GM06990 (cell line): ENCODE data around the gene SYT9.

ENCODE experiments used
- DNase-seq: peaks from one replicate; pipeline ENCODE4 v3.0.0-alpha.2; 2011; ENCODE audit not compliant: insufficient read length; ENCODE audit errors: extremely low read depth
- H3K27me3 ChIP-seq: replicated peaks from 2 replicates; pipeline ENCODE4 v1.6.0; 2011; ENCODE audit warnings: low read length; ENCODE audit not compliant: control insufficient read depth, insufficient read depth
- H3K36me3 ChIP-seq: 2 replicates; pipeline ENCODE4 v1.5.1; 2011; ENCODE audit warnings: low read length; ENCODE audit not compliant: control insufficient read depth, insufficient read depth
- H3K4me3 ChIP-seq: replicated peaks from 2 replicates; pipeline ENCODE4 v1.5.1; 2011; ENCODE audit warnings: low read depth, mild to moderate bottlenecking, control low read depth, low read length
- TF ChIP-seq, protein P1 (sequence below): IDR thresholded peaks from 2 replicates; pipeline ENCODE4 v1.5.1; 2011; ENCODE audit warnings: low read length, control low read depth, mild to moderate bottlenecking, inconsistent platforms; ENCODE audit not compliant: insufficient read depth, poor library complexity, severe bottlenecking

Gene SYT9

DNA sequence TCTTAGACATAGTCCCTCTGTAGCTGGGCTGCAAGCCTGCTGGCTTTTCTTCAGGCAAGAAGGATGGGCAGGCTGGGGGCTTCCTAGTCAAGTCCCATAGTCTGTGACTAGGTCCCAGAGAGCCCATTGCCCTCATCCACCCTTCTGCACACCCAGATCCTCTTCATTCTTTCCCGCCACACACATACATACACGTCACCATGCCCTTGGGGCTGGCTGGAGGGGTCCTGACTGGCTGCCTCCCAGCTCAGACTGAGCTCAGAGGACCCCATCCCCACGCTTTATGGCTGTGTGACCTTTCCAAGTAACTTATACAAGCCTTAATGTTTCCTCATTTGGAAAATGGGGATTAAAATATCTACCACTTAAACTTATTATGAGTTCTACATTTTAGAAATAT lies 248.5 kb downstream of the SYT9 start:
- no peak overlapping the region for H3K4me3 ChIP-seq
- TF ChIP-seq, protein P1, sequence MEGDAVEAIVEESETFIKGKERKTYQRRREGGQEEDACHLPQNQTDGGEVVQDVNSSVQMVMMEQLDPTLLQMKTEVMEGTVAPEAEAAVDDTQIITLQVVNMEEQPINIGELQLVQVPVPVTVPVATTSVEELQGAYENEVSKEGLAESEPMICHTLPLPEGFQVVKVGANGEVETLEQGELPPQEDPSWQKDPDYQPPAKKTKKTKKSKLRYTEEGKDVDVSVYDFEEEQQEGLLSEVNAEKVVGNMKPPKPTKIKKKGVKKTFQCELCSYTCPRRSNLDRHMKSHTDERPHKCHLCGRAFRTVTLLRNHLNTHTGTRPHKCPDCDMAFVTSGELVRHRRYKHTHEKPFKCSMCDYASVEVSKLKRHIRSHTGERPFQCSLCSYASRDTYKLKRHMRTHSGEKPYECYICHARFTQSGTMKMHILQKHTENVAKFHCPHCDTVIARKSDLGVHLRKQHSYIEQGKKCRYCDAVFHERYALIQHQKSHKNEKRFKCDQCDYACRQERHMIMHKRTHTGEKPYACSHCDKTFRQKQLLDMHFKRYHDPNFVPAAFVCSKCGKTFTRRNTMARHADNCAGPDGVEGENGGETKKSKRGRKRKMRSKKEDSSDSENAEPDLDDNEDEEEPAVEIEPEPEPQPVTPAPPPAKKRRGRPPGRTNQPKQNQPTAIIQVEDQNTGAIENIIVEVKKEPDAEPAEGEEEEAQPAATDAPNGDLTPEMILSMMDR, result no peak
- no peak for DNase-seq
- no peaks in the 10 kb centered on the region for H3K27me3 ChIP-seq
- H3K36me3 ChIP-seq, result no peaks in the 10 kb centered on the region; the same call in 1 of the 2 replicates

DNA sequence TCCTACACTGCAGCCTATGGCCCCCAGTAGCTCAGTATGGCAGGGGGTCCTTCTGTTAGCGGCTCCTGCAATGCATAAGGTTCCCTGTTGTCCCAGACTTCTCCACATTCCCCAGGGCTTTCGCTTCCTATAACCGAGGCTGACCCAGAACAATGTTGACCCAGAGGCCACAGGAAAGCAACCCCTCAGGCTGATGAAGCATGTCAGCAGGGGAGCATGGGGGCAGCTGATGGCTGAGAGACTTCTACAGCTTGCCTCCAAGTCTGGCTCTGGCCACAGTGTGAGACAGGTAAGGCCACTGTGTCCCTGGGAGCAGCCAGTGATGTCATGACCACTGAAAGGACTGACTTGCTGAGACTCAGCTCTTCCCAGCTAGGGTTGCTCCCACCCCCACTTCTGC lies 249.5 kb downstream of the SYT9 start:
- H3K4me3 ChIP-seq, result no peak overlapping the region
- no peaks in the 10 kb centered on the region; the same call in 1 of the 2 replicates for H3K36me3 ChIP-seq
- DNase-seq, result no peak
- TF ChIP-seq, protein P1, result no peak
- H3K27me3 ChIP-seq, result no peaks in the 10 kb centered on the region

DNA sequence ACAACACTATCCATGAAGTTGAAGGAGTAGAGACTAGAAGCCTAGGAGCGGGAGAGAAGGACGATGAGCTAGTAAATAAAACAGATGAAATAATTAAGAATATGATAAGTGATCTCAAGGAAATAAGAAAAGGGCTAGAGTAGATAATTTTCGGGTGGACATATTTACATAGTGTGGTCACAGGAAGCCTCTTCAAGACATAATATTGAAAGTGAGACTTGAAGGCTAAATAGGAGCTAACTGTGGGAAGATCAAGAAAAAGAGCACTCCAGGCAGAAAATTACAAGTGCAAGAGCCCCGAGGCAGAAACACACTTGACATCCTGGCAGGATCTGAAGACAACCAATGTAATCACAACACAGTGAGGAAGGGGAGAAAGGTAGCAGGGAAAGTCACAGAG lies 250.2 kb downstream of the SYT9 start:
- Histone ChIP-seq H3K27me3 (no peaks in the 10 kb centered on the region), H3K4me3 (no peak overlapping the region), H3K36me3 (no peaks in the 10 kb centered on the region; the same call in 1 of the 2 replicates)
- TF ChIP-seq, protein P1, result no peak
- no peak for DNase-seq

DNA sequence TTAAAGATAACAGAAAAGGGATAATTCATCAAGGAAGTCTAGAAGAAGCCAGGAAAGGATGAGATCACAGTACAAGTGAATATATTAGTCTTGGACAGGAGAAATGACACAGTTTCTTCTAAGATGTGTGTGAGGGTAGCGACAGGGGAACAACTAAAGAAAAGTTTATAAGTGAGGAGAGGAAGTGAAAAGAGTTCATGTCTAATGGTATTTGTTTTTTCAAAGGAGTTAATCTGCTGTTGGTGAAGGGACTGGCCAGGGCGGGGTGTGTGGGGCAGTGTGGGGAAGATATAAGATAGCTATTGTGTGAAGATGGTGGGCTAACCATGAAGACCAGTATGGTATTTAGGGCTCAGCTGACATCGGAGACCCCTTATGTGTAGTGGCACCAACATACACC lies 254.5 kb downstream of the SYT9 start:
- Histone ChIP-seq H3K27me3 (no peaks in the 10 kb centered on the region), H3K4me3 (no peak overlapping the region), H3K36me3 (no peaks in the 10 kb centered on the region)
- DNase-seq, result no peak
- TF ChIP-seq, protein P1, result no peak

DNA sequence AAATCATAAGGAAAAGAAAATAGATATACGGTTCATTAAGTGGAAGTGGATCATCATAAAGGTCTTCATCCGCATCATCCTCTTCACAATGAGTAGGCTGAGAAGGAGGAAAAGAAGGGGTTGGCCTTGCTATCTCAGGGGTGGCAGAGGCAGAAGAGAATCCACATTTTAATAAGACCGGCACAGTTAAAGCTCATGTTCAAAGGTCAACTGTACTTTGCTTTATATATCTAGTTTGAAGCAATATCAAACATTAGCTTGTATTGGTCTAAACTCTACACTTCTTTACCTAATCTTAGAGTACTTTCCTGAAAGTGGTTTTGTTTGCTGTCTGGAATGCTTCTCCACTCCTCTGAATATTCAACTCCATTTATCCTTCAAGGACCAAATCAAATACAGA lies 256.4 kb downstream of the SYT9 start:
- DNase-seq, result no peak
- Histone ChIP-seq H3K4me3 (no peak overlapping the region), H3K27me3 (no peaks in the 10 kb centered on the region), H3K36me3 (no peaks in the 10 kb centered on the region)
- TF ChIP-seq, protein P1, result no peak

DNA sequence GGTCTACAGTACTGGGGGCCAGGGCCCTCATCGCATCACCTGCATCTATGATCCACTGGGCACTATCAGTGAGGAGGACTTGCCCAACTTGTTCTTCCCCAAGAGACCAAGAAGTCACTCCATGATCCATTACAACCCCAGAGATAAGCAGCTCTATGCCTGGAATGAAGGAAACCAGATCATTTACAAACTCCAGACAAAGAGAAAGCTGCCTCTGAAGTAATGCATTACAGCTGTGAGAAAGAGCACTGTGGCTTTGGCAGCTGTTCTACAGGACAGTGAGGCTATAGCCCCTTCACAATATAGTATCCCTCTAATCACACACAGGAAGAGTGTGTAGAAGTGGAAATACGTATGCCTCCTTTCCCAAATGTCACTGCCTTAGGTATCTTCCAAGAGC lies 258.3 kb downstream of the SYT9 start:
- no peak for DNase-seq
- TF ChIP-seq, protein P1, result no peak
- Histone ChIP-seq H3K27me3 (no peaks in the 10 kb centered on the region), H3K4me3 (no peak overlapping the region), H3K36me3 (no peaks in the 10 kb centered on the region)
